ENCODE data around the gene GALNT8. TPM values are rescaled to one million over a fixed set of nuclear protein-coding genes. Genes with fewer than 3 reads are reported as not detected.

Gene GALNT8
- total and polyA plus RNA-seq, 2 of the 8 experiments (the other 6 are each of a cell fraction or from before 2014, with no cell fraction given): 4.7 to 8.3 TPM

DNA sequence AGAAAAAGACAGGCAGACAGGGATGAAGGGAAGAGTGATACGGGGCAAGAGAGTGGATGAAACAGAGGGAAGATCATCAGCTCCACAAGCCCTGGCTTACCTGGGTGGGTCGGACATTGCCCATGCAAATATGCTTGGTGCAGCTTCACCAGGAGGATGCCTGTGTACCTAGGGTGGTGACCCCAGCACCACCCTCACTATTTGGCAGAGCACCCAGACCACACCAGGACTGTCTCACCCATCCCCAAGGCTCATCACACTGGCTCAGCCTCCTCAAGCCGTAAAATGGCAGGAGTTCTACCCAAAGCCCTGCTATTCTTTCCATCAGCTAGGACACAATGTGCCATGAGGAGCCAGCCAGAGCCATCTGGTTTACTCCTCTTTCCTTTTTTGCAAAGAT, 3.0 kb downstream of the GALNT8 start (continued):
- TF ChIP-seq, protein P1, sequence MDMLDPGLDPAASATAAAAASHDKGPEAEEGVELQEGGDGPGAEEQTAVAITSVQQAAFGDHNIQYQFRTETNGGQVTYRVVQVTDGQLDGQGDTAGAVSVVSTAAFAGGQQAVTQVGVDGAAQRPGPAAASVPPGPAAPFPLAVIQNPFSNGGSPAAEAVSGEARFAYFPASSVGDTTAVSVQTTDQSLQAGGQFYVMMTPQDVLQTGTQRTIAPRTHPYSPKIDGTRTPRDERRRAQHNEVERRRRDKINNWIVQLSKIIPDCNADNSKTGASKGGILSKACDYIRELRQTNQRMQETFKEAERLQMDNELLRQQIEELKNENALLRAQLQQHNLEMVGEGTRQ (IDR thresholded peaks at IDR 0.05; ENCODE audit: low read length): no peak
- TF ChIP-seq, protein P2, sequence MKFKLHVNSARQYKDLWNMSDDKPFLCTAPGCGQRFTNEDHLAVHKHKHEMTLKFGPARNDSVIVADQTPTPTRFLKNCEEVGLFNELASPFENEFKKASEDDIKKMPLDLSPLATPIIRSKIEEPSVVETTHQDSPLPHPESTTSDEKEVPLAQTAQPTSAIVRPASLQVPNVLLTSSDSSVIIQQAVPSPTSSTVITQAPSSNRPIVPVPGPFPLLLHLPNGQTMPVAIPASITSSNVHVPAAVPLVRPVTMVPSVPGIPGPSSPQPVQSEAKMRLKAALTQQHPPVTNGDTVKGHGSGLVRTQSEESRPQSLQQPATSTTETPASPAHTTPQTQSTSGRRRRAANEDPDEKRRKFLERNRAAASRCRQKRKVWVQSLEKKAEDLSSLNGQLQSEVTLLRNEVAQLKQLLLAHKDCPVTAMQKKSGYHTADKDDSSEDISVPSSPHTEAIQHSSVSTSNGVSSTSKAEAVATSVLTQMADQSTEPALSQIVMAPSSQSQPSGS (IDR thresholded peaks at IDR 0.05; ENCODE audit: low read length): no peak
- TF ChIP-seq RXRA (IDR thresholded peaks at IDR 0.05; ENCODE audit: insufficient read depth, low read depth, low read length): no peak

Data from H1 (cell line).